K562 (cell line): Measurements from ENCODE around the gene GLIS1. TPM values are rescaled to one million over a fixed set of nuclear protein-coding genes. Genes with fewer than 3 reads are reported as not detected.

Source experiments
- ATAC-seq: fragments of 200-7000 bp; cut with Tn5 transposase; 3 replicates; pipeline ENCODE4 v1.9.1; 2020; ENCODE audit warnings: moderate library complexity
- BruUV-seq: library from RNA; stranded (reverse); fragments of 400-500 nt; replicated peaks from 2 replicates; lab custom pipeline; 2021; lab: Mats Ljungman, UMichigan
- CTCF ChIA-PET: fragments of 300-600 bp; formaldehyde crosslinking; extraction: SDS; loops from one replicate; lab custom pipeline; 2021; ENCODE audit warnings: low intra/inter-chr PET ratio; lab: Yijun Ruan, JAX
- POLR2A ChIA-PET: fragments of 300-600, 350-650 bp; sonication (Branson Sonifier 250); formaldehyde crosslinking; extraction: SDS; loops from one replicate; lab custom pipeline; 2021; ENCODE audit warnings: antibody characterized with exemption, inconsistent platforms; lab: Yijun Ruan, JAX
- DNase-seq, 4 experiments: peaks; one replicate each; pipeline versions ENCODE4 v3.0.0 to v3.0.0-alpha.2; 2011 to 2018; ENCODE audit warnings: low spot score in 3 of 4, mixed read lengths in 3 of 4; ENCODE audit errors: extremely low read depth in 1 of 4
- FAIRE-seq: peaks from 2 replicates; lab custom pipeline; 2011; peaks lifted over from hg19 to GRCh38; lab: Jason Lieb, UNC
- H2AFZ ChIP-seq: 2 replicates; pipeline ENCODE4 v1.6.0; 2011; ENCODE audit warnings: low read depth, low read length, control low read depth, inconsistent platforms
- H3K27ac ChIP-seq: fragments of 200-600 bp; 3 replicates; pipeline ENCODE4 v1.8.0; 2011; ENCODE audit warnings: low read depth, mild to moderate bottlenecking, control low read depth, inconsistent platforms, low read length, moderate library complexity, mixed read lengths; ENCODE audit errors: extremely low read depth
- H3K27me3 ChIP-seq, 2 experiments: fragments of 300-600 bp in 1 of 2; 2 replicates in 1 of 2; 3 replicates in 1 of 2; pipeline versions ENCODE4 v1.6.0 to v1.8.0; 2011; ENCODE audit warnings: inconsistent platforms in 2 of 2, low read length in 2 of 2, mild to moderate bottlenecking in 1 of 2, mixed read lengths in 1 of 2, moderate library complexity in 1 of 2; ENCODE audit not compliant: control insufficient read depth in 2 of 2, insufficient read depth in 2 of 2
- H3K36me3 ChIP-seq: fragments of 300-600 bp; 3 replicates; pipeline ENCODE4 v1.8.0; 2011; ENCODE audit warnings: mild to moderate bottlenecking, low read length, inconsistent platforms; ENCODE audit not compliant: control insufficient read depth, insufficient read depth
- H3K4me1 ChIP-seq, 2 experiments: fragments of 200-600 bp in 1 of 2; replicated peaks in 1 of 2; 2 replicates in 1 of 2; 3 replicates in 1 of 2; pipeline versions ENCODE4 v1.5.1 to v1.8.0; 2011; ENCODE audit warnings: inconsistent platforms in 2 of 2, low read length in 2 of 2, mild to moderate bottlenecking in 1 of 2, mixed read lengths in 1 of 2, moderate library complexity in 1 of 2; ENCODE audit not compliant: control insufficient read depth in 2 of 2, insufficient read depth in 2 of 2
- H3K4me2 ChIP-seq: 2 replicates; pipeline ENCODE4 v1.6.1; 2011; ENCODE audit warnings: low read length, control low read depth, inconsistent platforms, mixed read lengths; ENCODE audit not compliant: insufficient read depth
- H3K4me3 ChIP-seq: fragments of 200-600 bp; sonication (generic), shearing (Covaris generic); 2 replicates; pipeline ENCODE4 v1.5.1; 2016; ENCODE audit warnings: control low read depth, inconsistent platforms
- H3K79me2 ChIP-seq: fragments of 200-600 bp; 3 replicates; pipeline ENCODE4 v1.8.0; 2011; ENCODE audit warnings: low read length, inconsistent platforms; ENCODE audit not compliant: control insufficient read depth, insufficient read depth
- H3K9ac ChIP-seq, 2 experiments: 2 replicates each; pipeline versions ENCODE4 v1.6.0 to v1.6.1; 2011; ENCODE audit warnings: low read depth in 2 of 2, low read length in 2 of 2, control low read depth in 1 of 2, inconsistent platforms in 1 of 2, mild to moderate bottlenecking in 1 of 2, mixed read lengths in 1 of 2; ENCODE audit not compliant: insufficient read depth in 1 of 2
- H3K9me1 ChIP-seq: one replicate; pipeline ENCODE4 v1.6.0; 2011; ENCODE audit warnings: inconsistent platforms, mild to moderate bottlenecking, low read length, moderate library complexity; ENCODE audit not compliant: control insufficient read depth, insufficient read depth
- H3K9me3 ChIP-seq: replicated peaks from 2 replicates; pipeline ENCODE4 v1.5.1; 2011; ENCODE audit warnings: low read depth, low read length, inconsistent platforms; ENCODE audit not compliant: control insufficient read depth, insufficient read depth
- H4K20me1 ChIP-seq: replicated peaks from 2 replicates; pipeline ENCODE4 v1.6.1; 2011; ENCODE audit warnings: low read length, inconsistent platforms, mixed read lengths; ENCODE audit not compliant: control insufficient read depth, insufficient read depth
- CCNT2 ChIP-seq: IDR thresholded peaks from 2 replicates; pipeline ENCODE4 v1.6.1; 2011; ENCODE audit warnings: borderline replicate concordance, low read depth, mild to moderate bottlenecking, moderate library complexity, mixed read lengths, low read length; ENCODE audit not compliant: insufficient read length; ENCODE audit errors: extremely low read depth
- CEBPB ChIP-seq: fragments of 450-650 bp; IDR thresholded peaks from 2 replicates; pipeline ENCODE4 v1.6.1; 2016; ENCODE audit warnings: missing genetic modification characterization, missing compliant biosample characterization
- FOXO4 ChIP-seq: fragments of 450-650 bp; formaldehyde crosslinking; IDR thresholded peaks from 2 replicates; pipeline ENCODE4 v1.4.0; 2020; ENCODE audit warnings: mild to moderate bottlenecking, moderate library complexity
- NCOA2 ChIP-seq, 2 experiments: fragments of 450-650 bp; IDR thresholded peaks; 2 replicates each; pipeline ENCODE4 v1.6.1; 2018; ENCODE audit warnings: mild to moderate bottlenecking in 2 of 2, moderate library complexity in 1 of 2; ENCODE audit not compliant: partially characterized antibody in 2 of 2
- TRIM28 ChIP-seq: fragments of 450-650 bp; IDR thresholded peaks from 2 replicates; pipeline ENCODE4 v1.6.1; 2017
- ZBTB49 ChIP-seq: sonication (generic); formaldehyde crosslinking; IDR thresholded peaks from 2 replicates; pipeline ENCODE4 v1.8.0; 2022; ENCODE audit warnings: missing genetic modification reagents, mild to moderate bottlenecking, borderline replicate concordance
- ZBTB8A ChIP-seq: fragments of 450-650 bp; IDR thresholded peaks from 2 replicates; pipeline ENCODE4 v1.6.1; 2018; ENCODE audit warnings: mild to moderate bottlenecking, moderate library complexity; ENCODE audit not compliant: partially characterized antibody
- ZKSCAN1 ChIP-seq: fragments of 150-350 bp; IDR thresholded peaks from 2 replicates; pipeline ENCODE4 v1.6.1; 2016; ENCODE audit warnings: low read depth, low read length
- ZNF133 ChIP-seq: fragments of 250-450 bp; sonication (Bioruptor Pico); IDR thresholded peaks from 2 replicates; pipeline ENCODE4 v1.4.0; 2020; ENCODE audit warnings: mild to moderate bottlenecking
- WGBS: fragments of 100-300 bp; shearing (Covaris generic); methylation state at CpG from one replicate; pipeline ENCODE4 v1.1.6; 2016; ENCODE audit warnings: low coverage, mixed read lengths; ENCODE audit not compliant: insufficient coverage; ENCODE audit errors: missing lambda C conversion rate; 5-methylcytosine and 5-hydroxymethylcytosine counted together
- in situ Hi-C: fragments of 300-500 bp; cut with MboI; formaldehyde crosslinking; loops from 4 replicates; pipeline ENCODE4 v1.15.0; 2018; ENCODE audit warnings: inconsistent platforms, mixed read lengths
- intact Hi-C: fragments of 100-400 bp; cut with micrococcal nuclease; formaldehyde crosslinking; loops from 2 replicates; pipeline ENCODE4 v1.14.2; 2022
- polyA plus RNA-seq, 8 experiments: library from polyadenylated mRNA; depleted of rRNA in 4 of 8; stranded (reverse) in 5 of 8; unstranded in 3 of 8; fragments of >200 nt; fragmentation: Nextera tagmentation in 2 of 8; fragmentation: Illumina TruSeq in 1 of 8; extraction: Ambion mirVana in 2 of 8; extraction: Trizol in 1 of 8; gene quantifications; 2 replicates each; pipeline versions ENCODE4 v1.2.1 to v1.2.3, GENCODE V29; 2011 to 2014; ENCODE audit warnings: inconsistent platforms in 1 of 8, missing spikeins in 1 of 8
- total RNA-seq, 7 experiments: library from RNA; depleted of rRNA in 6 of 7; stranded (reverse); fragments of >200 nt in 6 of 7; fragmentation: Illumina TruSeq in 2 of 7; extraction: Trizol in 2 of 7; gene quantifications; 2 replicates each; pipeline versions ENCODE4 v1.2.1 to v1.2.3, GENCODE V29; 2011 to 2021; ENCODE audit warnings: low replicate concordance in 1 of 7
- TF ChIP-seq, protein P1 (sequence below): sonication (generic); formaldehyde crosslinking; IDR thresholded peaks from 2 replicates; pipeline ENCODE4 v1.8.0; 2023; ENCODE audit warnings: mild to moderate bottlenecking, missing genetic modification reagents
- TF ChIP-seq, protein P2 (sequence below): sonication (generic); formaldehyde crosslinking; IDR thresholded peaks from 2 replicates; pipeline ENCODE4 v1.8.0; 2022; ENCODE audit warnings: mild to moderate bottlenecking, missing genetic modification reagents

The GLIS1 gene
- total and polyA plus RNA-seq, 9 of the 15 experiments (the other 6 are each of a cell fraction or from before 2014, with no cell fraction given): not detected

GRCh38 chr1:53747841-53748240 is 8.9 kb upstream of the GLIS1 start:
- no TSS peak for BruUV-seq
- in situ Hi-C loops: no loop called here
- no peaks in the 10 kb centered on the region for H3K9me1 ChIP-seq
- 0 out of 2 replicates have a peak, but pooled peaks cover under 1% of the 10 kb centered on the region for H3K9me3 ChIP-seq
- H3K36me3 ChIP-seq: no peaks in the 10 kb centered on the region
- CTCF ChIA-PET: no interaction called here
- no peak overlapping the region for H3K9ac ChIP-seq
- peaks cover 16 to 19% of the 10 kb centered on the region in 2 experiments; a peak in 4 of 5 replicates for H3K27me3 ChIP-seq
- POLR2A ChIA-PET: no interaction called here
- H3K4me3 ChIP-seq: no peak overlapping the region
- intact Hi-C loops: no loop called here
- H3K4me1 ChIP-seq: no peaks in the 10 kb centered on the region
- no peaks in the 10 kb centered on the region for H4K20me1 ChIP-seq
- no peak overlapping the region for H3K4me2 ChIP-seq
- peak; percentile 20; the same call in 1 of the 3 replicates for ATAC-seq
- no peak overlapping the region for H2AFZ ChIP-seq
- FAIRE-seq: no peak
- no peak overlapping the region for H3K27ac ChIP-seq
- TF ChIP-seq ZKSCAN1: no peak
- TF ChIP-seq, protein P1, sequence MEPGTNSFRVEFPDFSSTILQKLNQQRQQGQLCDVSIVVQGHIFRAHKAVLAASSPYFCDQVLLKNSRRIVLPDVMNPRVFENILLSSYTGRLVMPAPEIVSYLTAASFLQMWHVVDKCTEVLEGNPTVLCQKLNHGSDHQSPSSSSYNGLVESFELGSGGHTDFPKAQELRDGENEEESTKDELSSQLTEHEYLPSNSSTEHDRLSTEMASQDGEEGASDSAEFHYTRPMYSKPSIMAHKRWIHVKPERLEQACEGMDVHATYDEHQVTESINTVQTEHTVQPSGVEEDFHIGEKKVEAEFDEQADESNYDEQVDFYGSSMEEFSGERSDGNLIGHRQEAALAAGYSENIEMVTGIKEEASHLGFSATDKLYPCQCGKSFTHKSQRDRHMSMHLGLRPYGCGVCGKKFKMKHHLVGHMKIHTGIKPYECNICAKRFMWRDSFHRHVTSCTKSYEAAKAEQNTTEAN: no peak
- TF ChIP-seq CEBPB (tag): no peak
- TF ChIP-seq ZBTB8A: no peak
- TF ChIP-seq NCOA2 (IDR thresholded peaks at IDR 0.05; ENCODE audit: partially characterized antibody in 2 of 2): no peak
- no peak for TF ChIP-seq ZNF133 (CRISPR knock-in tag)
- TF ChIP-seq, protein P2, sequence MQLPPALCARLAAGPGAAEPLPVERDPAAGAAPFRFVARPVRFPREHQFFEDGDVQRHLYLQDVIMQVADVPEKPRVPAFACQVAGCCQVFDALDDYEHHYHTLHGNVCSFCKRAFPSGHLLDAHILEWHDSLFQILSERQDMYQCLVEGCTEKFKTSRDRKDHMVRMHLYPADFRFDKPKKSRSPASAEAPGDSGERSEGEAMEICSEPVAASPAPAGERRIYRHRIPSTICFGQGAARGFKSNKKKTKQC (CRISPR knock-in tag): no peak
- TF ChIP-seq TRIM28: no peak
- TF ChIP-seq CCNT2: no peak
- no peak for TF ChIP-seq ZBTB49 (CRISPR knock-in tag)
- TF ChIP-seq FOXO4 (CRISPR knock-in tag): no peak
- WGBS: 3% methylated on average over 8 of the region's 8 CpGs
- DNase-seq: no peak
- H3K79me2 ChIP-seq: no peaks in the 10 kb centered on the region
